GM12864 (cell line): ENCODE measurements around the gene COL6A3.
"Not testable (repeated sequence)": the region's sequence is repeated elsewhere in the genome, so short reads cannot be mapped to it uniquely, and the experiment has no call there.

Experiments used
- DNase-seq: peaks from one replicate; pipeline ENCODE4 v3.0.0-alpha.2; 2011; ENCODE audit warnings: low read depth
- H3K4me3 ChIP-seq: 2 replicates; pipeline ENCODE4 v1.5.1; 2011; ENCODE audit warnings: mild to moderate bottlenecking, low read depth, low read length, control low read depth
- CTCF ChIP-seq: IDR thresholded peaks from 2 replicates; pipeline ENCODE4 v1.5.1; 2011; ENCODE audit warnings: low read depth, mild to moderate bottlenecking, moderate library complexity, low read length, control low read depth, inconsistent platforms; ENCODE audit errors: missing control alignments

The COL6A3 gene

DNA sequence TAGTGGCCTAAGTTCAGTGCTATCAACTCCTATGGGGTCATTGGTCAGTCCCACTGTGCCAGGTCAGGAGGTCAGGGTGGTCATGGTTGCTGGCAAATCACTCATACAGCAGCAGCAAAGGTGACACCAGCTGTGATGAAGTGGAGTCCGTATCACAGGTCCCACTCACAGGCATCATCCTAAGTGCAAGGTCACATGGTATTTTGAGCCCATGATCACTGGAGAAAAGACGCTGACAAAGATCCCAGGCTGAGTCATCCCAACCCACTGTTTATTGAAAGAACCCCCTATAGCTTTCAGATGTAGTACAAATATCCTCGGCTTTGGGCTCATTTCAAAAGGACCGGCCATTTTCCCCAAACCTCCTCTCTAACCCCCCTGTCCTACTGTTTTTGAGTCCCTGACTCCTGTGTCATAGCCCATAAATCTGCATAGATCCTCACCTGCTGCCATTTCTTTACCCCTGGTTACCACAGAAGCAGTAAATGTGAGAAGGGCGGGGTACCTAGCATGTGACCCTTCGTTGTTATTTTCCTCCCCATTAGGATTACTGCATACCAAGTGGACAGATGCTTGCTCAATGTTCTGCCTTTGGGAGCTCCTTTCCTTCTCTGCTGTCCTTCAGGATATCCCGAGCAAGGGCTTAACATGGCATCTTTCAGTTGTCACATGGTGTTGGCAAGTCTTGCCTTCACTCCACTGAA is 107.7 kb downstream of the COL6A3 start:
- no peak for DNase-seq
- no peak for TF ChIP-seq CTCF

GRCh38 chr2:237305579-237305978 is 108.4 kb downstream of the COL6A3 start:
- H3K4me3 ChIP-seq, result no peak overlapping the region
- no peak for DNase-seq
- TF ChIP-seq CTCF, result no peak

More for the DNA sequence above, 107.7 kb downstream of the COL6A3 start:
- H3K4me3 ChIP-seq, result no peak overlapping the region

- H3K4me3 ChIP-seq, result no peak overlapping the region
- no peak for TF ChIP-seq CTCF
- no peak for DNase-seq
Measured at GRCh38 chr2:237304763-237305514, 109.0 kb downstream of the COL6A3 start.

GRCh38 chr2:237303244-237303643 is 110.7 kb downstream of the COL6A3 start:
- DNase-seq, H3K4me3 ChIP-seq: not testable (repeated sequence)

- no peak for DNase-seq
- H3K4me3 ChIP-seq, result no peak overlapping the region
- no peak for TF ChIP-seq CTCF
Measured at GRCh38 chr2:237301595-237301994, 112.4 kb downstream of the COL6A3 start.

GRCh38 chr2:237300739-237301138 is 113.2 kb downstream of the COL6A3 start:
- no peak for TF ChIP-seq CTCF
- H3K4me3 ChIP-seq, result no peak overlapping the region
- DNase-seq, result no peak

DNA sequence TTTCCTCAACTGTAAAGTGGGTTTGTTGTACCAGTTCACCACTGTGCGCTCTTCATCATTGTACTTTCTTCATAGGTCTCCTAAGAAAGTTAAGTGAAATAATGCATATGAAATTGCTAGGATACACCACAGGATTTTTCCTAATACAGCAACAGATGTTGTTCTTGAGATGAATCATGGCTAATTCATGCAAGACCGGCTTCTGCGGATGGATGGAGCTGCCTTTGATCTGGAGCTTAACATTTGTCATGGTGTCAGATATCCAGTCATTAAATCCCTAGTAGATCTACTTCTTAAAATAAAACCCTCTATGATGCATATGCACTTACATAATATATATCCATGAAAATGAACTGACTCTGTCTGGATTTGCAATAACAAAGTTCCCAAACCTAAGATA is 114.1 kb downstream of the COL6A3 start:
- no peak for DNase-seq
- no peak for TF ChIP-seq CTCF
- H3K4me3 ChIP-seq, result no peak overlapping the region
